ENCODE measurements around the gene TXNL4B. TPM values are rescaled to one million over a fixed set of nuclear protein-coding genes. Genes with fewer than 3 reads are reported as not detected.

The TXNL4B gene
- total RNA-seq, 1 experiment from 2014 or later: 8.3 TPM

DNA sequence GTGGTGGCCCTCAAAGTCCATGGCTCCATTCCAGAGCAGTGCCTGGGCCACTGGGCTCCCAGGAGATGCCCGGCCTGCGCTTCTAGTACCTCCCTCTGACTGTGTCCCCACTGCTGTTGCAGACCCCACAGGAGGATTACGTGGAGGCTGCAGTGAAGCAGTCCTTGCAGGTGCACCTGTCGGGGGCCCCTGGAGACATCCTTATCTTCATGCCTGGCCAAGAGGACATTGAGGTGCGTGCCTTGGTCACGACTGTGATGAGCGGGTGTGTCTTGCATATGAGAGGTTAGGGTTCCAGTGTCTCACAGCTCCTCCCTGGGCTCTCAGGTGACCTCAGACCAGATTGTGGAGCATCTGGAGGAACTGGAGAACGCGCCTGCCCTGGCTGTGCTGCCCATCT, 11.5 kb upstream of the TXNL4B start:
- no peak overlapping the region for H3K4me3 Mint-ChIP-seq
- ATAC-seq (no peak), DNase-seq (ENCODE audit: low spot score) (no peak)
- peaks cover 90% of the 10 kb centered on the region for H3K36me3 Mint-ChIP-seq
- ChIA-PET CTCF (no interaction called here), POLR2A (no interaction called here)
- H3K4me1 Mint-ChIP-seq: no peaks in the 10 kb centered on the region
- no peak overlapping the region for H3K27ac Mint-ChIP-seq
- no peaks in the 10 kb centered on the region; the same call in 1 of the 2 replicates for H3K27me3 Mint-ChIP-seq (ENCODE audit: low read depth)
- no peak for TF ChIP-seq KAT7 (CRISPR knock-in tag; IDR thresholded peaks at IDR 0.05; ENCODE audit: borderline replicate concordance)
- no peak for TF ChIP-seq HMGA2 (CRISPR knock-in tag; IDR thresholded peaks at IDR 0.05)
- TF ChIP-seq FOXK1 (CRISPR knock-in tag; IDR thresholded peaks at IDR 0.05): no peak
- H3K9me3 Mint-ChIP-seq: no peaks in the 10 kb centered on the region

DNA sequence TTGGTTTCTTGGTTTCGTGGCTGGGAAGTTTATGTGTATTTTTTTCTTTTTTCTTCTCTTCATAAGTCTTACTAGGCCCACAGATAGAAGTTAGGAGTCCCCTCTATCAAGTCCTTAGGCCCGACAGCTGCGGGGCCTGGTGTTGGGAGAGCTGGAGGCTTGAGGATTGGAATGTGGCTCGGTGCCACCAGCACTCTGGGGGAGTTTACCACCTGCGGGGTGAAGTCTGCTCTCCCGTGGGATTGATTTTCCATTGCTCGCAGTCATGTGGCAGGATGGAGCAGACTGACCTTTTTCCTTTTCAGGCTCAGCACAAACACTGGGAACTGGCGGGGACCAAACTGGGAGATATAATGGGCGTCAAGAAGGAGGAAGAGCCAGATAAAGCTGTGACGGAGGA, 7.8 kb upstream of the TXNL4B start:
- DNase-seq (ENCODE audit: low spot score) (no peak), ATAC-seq (no peak)
- Mint-ChIP-seq H3K27ac (no peak overlapping the region), H3K4me3 (no peak overlapping the region), H3K4me1 (no peaks in the 10 kb centered on the region), H3K27me3 (ENCODE audit: low read depth) (no peaks in the 10 kb centered on the region; the same call in 1 of the 2 replicates), H3K9me3 (no peaks in the 10 kb centered on the region), H3K36me3 (peaks cover 84% of the 10 kb centered on the region)
- TF ChIP-seq, protein P1, sequence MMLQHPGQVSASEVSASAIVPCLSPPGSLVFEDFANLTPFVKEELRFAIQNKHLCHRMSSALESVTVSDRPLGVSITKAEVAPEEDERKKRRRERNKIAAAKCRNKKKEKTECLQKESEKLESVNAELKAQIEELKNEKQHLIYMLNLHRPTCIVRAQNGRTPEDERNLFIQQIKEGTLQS (CRISPR knock-in tag; conservative IDR thresholded peaks at IDR 0.05): no peak
- TF ChIP-seq, protein P2, sequence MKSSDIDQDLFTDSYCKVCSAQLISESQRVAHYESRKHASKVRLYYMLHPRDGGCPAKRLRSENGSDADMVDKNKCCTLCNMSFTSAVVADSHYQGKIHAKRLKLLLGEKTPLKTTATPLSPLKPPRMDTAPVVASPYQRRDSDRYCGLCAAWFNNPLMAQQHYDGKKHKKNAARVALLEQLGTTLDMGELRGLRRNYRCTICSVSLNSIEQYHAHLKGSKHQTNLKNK (CRISPR knock-in tag; IDR thresholded peaks at IDR 0.05): no peak
- TF ChIP-seq, protein P3, sequence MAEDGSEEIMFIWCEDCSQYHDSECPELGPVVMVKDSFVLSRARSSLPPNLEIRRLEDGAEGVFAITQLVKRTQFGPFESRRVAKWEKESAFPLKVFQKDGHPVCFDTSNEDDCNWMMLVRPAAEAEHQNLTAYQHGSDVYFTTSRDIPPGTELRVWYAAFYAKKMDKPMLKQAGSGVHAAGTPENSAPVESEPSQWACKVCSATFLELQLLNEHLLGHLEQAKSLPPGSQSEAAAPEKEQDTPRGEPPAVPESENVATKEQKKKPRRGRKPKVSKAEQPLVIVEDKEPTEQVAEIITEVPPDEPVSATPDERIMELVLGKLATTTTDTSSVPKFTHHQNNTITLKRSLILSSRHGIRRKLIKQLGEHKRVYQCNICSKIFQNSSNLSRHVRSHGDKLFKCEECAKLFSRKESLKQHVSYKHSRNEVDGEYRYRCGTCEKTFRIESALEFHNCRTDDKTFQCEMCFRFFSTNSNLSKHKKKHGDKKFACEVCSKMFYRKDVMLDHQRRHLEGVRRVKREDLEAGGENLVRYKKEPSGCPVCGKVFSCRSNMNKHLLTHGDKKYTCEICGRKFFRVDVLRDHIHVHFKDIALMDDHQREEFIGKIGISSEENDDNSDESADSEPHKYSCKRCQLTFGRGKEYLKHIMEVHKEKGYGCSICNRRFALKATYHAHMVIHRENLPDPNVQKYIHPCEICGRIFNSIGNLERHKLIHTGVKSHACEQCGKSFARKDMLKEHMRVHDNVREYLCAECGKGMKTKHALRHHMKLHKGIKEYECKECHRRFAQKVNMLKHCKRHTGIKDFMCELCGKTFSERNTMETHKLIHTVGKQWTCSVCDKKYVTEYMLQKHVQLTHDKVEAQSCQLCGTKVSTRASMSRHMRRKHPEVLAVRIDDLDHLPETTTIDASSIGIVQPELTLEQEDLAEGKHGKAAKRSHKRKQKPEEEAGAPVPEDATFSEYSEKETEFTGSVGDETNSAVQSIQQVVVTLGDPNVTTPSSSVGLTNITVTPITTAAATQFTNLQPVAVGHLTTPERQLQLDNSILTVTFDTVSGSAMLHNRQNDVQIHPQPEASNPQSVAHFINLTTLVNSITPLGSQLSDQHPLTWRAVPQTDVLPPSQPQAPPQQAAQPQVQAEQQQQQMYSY (CRISPR knock-in tag; IDR thresholded peaks at IDR 0.05): no peak
- TF ChIP-seq, protein P4, sequence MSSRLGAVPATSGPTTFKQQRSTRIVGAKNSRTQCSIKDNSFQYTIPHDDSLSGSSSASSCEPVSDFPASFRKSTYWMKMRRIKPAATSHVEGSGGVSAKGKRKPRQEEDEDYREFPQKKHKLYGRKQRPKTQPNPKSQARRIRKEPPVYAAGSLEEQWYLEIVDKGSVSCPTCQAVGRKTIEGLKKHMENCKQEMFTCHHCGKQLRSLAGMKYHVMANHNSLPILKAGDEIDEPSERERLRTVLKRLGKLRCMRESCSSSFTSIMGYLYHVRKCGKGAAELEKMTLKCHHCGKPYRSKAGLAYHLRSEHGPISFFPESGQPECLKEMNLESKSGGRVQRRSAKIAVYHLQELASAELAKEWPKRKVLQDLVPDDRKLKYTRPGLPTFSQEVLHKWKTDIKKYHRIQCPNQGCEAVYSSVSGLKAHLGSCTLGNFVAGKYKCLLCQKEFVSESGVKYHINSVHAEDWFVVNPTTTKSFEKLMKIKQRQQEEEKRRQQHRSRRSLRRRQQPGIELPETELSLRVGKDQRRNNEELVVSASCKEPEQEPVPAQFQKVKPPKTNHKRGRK (CRISPR knock-in tag; IDR thresholded peaks at IDR 0.05; ENCODE audit: borderline replicate concordance): no peak
- ChIA-PET POLR2A (no interaction called here), CTCF (no interaction called here)

DNA sequence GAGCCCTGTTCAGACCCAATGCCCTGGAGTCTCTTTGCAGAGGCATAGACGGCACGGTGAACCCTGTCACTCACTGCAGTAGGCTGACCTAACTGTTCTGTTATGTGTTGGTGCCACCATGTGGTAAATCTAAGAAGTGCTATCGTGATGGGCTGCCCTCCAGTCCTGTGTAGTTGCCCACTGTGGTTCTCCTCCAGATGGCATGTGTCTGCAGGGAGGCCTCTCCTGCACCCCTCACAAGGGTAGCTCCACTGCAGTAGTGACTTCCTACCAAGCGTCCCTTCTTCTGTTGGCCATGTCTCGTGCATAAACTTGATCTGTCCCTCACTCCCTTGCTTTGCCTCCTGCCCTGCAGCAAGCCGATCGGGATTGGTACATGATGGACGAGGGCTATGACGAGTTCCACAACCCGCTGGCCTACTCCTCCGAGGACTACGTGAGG, 6.0 kb upstream of the TXNL4B start:
- H3K27ac Mint-ChIP-seq: no peak overlapping the region
- H3K4me3 Mint-ChIP-seq: no peak overlapping the region
- ChIA-PET POLR2A (no interaction called here), CTCF (interaction anchor here (1.1 to 1.4 kb wide), 2 partner anchors 33 to 138 kb away, joined by 3 to 6 read pairs; no protein-coding TSS in a partner anchor)
- peak; percentile 66 for DNase-seq (ENCODE audit: low spot score)
- ATAC-seq: peak; percentile 97
- H3K4me1 Mint-ChIP-seq: peaks cover 5% of the 10 kb centered on the region
- H3K27me3 Mint-ChIP-seq (ENCODE audit: low read depth): no peaks in the 10 kb centered on the region
- no peaks in the 10 kb centered on the region for H3K9me3 Mint-ChIP-seq
- peaks cover 72% of the 10 kb centered on the region for H3K36me3 Mint-ChIP-seq
- no peak for TF ChIP-seq PRRX2 (CRISPR knock-in tag; IDR thresholded peaks at IDR 0.05)
- no peak for TF ChIP-seq ESRRA (CRISPR knock-in tag; IDR thresholded peaks at IDR 0.05; ENCODE audit: borderline replicate concordance)
- no peak for TF ChIP-seq MYBL2 (CRISPR knock-in tag; IDR thresholded peaks at IDR 0.05)
- TF ChIP-seq, protein P5, sequence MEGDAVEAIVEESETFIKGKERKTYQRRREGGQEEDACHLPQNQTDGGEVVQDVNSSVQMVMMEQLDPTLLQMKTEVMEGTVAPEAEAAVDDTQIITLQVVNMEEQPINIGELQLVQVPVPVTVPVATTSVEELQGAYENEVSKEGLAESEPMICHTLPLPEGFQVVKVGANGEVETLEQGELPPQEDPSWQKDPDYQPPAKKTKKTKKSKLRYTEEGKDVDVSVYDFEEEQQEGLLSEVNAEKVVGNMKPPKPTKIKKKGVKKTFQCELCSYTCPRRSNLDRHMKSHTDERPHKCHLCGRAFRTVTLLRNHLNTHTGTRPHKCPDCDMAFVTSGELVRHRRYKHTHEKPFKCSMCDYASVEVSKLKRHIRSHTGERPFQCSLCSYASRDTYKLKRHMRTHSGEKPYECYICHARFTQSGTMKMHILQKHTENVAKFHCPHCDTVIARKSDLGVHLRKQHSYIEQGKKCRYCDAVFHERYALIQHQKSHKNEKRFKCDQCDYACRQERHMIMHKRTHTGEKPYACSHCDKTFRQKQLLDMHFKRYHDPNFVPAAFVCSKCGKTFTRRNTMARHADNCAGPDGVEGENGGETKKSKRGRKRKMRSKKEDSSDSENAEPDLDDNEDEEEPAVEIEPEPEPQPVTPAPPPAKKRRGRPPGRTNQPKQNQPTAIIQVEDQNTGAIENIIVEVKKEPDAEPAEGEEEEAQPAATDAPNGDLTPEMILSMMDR (IDR thresholded peaks at IDR 0.05): peak; percentile 48
- TF ChIP-seq, protein P6, sequence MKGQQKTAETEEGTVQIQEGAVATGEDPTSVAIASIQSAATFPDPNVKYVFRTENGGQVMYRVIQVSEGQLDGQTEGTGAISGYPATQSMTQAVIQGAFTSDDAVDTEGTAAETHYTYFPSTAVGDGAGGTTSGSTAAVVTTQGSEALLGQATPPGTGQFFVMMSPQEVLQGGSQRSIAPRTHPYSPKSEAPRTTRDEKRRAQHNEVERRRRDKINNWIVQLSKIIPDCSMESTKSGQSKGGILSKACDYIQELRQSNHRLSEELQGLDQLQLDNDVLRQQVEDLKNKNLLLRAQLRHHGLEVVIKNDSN (CRISPR knock-in tag; IDR thresholded peaks at IDR 0.05): no peak
- TF ChIP-seq NR3C1 (CRISPR knock-in tag; conservative IDR thresholded peaks at IDR 0.05; ENCODE audit: low read depth): no peak
- TF ChIP-seq SMAD3 (CRISPR knock-in tag; IDR thresholded peaks at IDR 0.05; ENCODE audit: borderline replicate concordance): no peak
- TF ChIP-seq, protein P7, sequence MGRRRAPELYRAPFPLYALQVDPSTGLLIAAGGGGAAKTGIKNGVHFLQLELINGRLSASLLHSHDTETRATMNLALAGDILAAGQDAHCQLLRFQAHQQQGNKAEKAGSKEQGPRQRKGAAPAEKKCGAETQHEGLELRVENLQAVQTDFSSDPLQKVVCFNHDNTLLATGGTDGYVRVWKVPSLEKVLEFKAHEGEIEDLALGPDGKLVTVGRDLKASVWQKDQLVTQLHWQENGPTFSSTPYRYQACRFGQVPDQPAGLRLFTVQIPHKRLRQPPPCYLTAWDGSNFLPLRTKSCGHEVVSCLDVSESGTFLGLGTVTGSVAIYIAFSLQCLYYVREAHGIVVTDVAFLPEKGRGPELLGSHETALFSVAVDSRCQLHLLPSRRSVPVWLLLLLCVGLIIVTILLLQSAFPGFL (CRISPR knock-in tag; IDR thresholded peaks at IDR 0.05; ENCODE audit: borderline replicate concordance): no peak
- TF ChIP-seq ZNF219 (CRISPR knock-in tag; IDR thresholded peaks at IDR 0.05; ENCODE audit: borderline replicate concordance): no peak
- TF ChIP-seq ZNF317 (CRISPR knock-in tag; IDR thresholded peaks at IDR 0.05; ENCODE audit: borderline replicate concordance, low read depth): no peak
- TF ChIP-seq, protein P8, sequence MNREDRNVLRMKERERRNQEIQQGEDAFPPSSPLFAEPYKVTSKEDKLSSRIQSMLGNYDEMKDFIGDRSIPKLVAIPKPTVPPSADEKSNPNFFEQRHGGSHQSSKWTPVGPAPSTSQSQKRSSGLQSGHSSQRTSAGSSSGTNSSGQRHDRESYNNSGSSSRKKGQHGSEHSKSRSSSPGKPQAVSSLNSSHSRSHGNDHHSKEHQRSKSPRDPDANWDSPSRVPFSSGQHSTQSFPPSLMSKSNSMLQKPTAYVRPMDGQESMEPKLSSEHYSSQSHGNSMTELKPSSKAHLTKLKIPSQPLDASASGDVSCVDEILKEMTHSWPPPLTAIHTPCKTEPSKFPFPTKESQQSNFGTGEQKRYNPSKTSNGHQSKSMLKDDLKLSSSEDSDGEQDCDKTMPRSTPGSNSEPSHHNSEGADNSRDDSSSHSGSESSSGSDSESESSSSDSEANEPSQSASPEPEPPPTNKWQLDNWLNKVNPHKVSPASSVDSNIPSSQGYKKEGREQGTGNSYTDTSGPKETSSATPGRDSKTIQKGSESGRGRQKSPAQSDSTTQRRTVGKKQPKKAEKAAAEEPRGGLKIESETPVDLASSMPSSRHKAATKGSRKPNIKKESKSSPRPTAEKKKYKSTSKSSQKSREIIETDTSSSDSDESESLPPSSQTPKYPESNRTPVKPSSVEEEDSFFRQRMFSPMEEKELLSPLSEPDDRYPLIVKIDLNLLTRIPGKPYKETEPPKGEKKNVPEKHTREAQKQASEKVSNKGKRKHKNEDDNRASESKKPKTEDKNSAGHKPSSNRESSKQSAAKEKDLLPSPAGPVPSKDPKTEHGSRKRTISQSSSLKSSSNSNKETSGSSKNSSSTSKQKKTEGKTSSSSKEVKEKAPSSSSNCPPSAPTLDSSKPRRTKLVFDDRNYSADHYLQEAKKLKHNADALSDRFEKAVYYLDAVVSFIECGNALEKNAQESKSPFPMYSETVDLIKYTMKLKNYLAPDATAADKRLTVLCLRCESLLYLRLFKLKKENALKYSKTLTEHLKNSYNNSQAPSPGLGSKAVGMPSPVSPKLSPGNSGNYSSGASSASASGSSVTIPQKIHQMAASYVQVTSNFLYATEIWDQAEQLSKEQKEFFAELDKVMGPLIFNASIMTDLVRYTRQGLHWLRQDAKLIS (CRISPR knock-in tag; IDR thresholded peaks at IDR 0.05; ENCODE audit: borderline replicate concordance): no peak

All from WTC11 (cell line).